ENCODE results near the gene TXNDC11.

TXNDC11 gene

DNA sequence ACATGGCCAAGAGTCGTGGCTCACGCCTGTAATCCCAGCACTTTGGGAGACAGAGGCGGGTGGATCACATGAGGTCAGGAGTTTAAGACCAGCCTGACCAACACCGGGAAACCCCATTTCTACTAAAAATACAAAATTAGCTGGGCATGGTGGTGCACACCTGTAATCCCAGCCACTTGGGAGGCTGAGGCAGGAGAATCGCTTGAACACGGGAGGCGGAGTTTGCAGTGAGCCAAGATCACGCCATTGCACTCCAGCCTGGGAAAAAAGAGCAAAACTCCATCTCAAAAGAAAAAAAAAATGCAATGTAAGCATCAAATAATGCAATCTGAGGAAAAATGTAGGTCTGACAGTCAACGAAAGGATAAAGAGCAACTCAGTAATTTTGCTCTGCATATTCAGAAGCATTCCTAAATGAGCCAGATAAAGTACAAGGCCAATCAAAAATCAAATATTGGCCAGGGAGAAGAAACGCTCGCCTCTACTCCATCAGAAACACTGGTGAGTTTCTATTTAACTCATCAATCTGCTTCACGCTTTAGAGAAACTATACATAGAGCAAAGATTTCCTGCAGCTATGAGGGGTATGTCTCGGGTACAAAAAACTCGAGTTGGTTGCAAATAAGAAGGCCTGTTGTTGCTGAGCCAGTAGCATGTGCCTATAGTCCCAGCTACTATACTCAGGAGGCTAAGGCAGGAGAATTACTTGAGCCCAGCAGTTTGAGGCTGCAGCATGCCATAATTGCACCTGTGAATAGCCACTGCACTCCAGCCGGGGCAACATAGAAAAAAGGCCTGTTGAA, 3.7 kb downstream of the TXNDC11 start:
- Histone ChIP-seq H3K27me3 (replicated peaks) (no peaks in the 10 kb centered on the region), H3K27ac (no peak overlapping the region), H3K4me3 (ENCODE audit: low read depth, low read length) (no peak overlapping the region), H3K36me3 (replicated peaks) (peaks cover 30% of the 10 kb centered on the region)
- TF ChIP-seq, protein P1, sequence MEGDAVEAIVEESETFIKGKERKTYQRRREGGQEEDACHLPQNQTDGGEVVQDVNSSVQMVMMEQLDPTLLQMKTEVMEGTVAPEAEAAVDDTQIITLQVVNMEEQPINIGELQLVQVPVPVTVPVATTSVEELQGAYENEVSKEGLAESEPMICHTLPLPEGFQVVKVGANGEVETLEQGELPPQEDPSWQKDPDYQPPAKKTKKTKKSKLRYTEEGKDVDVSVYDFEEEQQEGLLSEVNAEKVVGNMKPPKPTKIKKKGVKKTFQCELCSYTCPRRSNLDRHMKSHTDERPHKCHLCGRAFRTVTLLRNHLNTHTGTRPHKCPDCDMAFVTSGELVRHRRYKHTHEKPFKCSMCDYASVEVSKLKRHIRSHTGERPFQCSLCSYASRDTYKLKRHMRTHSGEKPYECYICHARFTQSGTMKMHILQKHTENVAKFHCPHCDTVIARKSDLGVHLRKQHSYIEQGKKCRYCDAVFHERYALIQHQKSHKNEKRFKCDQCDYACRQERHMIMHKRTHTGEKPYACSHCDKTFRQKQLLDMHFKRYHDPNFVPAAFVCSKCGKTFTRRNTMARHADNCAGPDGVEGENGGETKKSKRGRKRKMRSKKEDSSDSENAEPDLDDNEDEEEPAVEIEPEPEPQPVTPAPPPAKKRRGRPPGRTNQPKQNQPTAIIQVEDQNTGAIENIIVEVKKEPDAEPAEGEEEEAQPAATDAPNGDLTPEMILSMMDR (IDR thresholded peaks at IDR 0.05; ENCODE audit: low read depth, low read length, missing control alignments) = no peak
- no peak for DNase-seq
- in situ Hi-C loops (cut with HindIII; ENCODE audit: low pct_ligation_motif_present, low sequenced_read_pairs) = no loop called here

DNA sequence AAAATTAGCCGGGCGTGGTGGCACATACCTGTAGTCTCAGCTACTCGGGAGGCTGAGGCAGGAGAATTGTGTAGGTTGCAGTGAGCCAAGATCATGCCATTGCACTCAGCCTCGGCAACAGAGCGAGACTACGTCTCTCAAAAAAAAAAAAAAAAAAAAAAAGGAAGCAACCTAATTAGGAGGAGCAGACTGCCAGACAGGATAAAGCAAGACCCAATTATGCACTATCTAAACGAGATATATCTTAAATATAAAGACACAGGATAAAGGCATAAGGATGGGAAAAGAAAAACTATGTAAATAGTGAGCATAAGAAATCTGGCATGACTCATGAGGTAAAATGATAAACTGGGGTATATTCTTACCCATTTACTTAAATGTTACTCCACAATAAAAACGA, 4.9 kb downstream of the TXNDC11 start:
- Histone ChIP-seq H3K27me3 (replicated peaks) (no peaks in the 10 kb centered on the region), H3K4me3 (ENCODE audit: low read depth, low read length) (no peak overlapping the region), H3K27ac (no peak overlapping the region), H3K36me3 (replicated peaks) (peaks cover 40% of the 10 kb centered on the region)
- no peak for DNase-seq
- in situ Hi-C loops (cut with HindIII; ENCODE audit: low pct_ligation_motif_present, low sequenced_read_pairs) = no loop called here
- TF ChIP-seq, protein P1 (IDR thresholded peaks at IDR 0.05; ENCODE audit: low read depth, low read length, missing control alignments) = no peak

DNA sequence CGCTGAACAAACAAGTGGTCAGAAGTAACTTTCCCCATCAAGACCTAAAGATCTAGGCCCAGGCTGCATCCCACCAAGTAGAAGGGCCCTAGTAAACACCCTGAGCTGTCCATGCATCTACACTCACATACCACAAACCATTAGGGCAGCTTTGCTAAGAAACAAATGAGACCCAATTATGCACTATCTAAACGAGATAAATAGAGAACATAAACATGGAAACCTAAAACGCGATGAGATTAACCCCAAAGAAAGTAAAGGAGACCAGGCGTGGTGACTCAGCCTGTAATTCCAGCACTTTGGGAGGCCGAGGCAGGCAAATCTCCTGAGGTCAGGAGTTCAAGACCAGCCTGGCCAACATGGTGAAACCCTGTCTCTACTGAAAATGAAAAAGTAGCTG, 5.8 kb downstream of the TXNDC11 start:
- DNase-seq = no peak
- TF ChIP-seq, protein P1 (IDR thresholded peaks at IDR 0.05; ENCODE audit: low read depth, low read length, missing control alignments) = no peak
- peaks cover 49% of the 10 kb centered on the region for H3K36me3 ChIP-seq (replicated peaks)
- in situ Hi-C loops (cut with HindIII; ENCODE audit: low pct_ligation_motif_present, low sequenced_read_pairs) = no loop called here
- no peak overlapping the region for H3K4me3 ChIP-seq (ENCODE audit: low read depth, low read length)
- H3K27me3 ChIP-seq (replicated peaks) = no peaks in the 10 kb centered on the region
- no peak overlapping the region for H3K27ac ChIP-seq

DNA sequence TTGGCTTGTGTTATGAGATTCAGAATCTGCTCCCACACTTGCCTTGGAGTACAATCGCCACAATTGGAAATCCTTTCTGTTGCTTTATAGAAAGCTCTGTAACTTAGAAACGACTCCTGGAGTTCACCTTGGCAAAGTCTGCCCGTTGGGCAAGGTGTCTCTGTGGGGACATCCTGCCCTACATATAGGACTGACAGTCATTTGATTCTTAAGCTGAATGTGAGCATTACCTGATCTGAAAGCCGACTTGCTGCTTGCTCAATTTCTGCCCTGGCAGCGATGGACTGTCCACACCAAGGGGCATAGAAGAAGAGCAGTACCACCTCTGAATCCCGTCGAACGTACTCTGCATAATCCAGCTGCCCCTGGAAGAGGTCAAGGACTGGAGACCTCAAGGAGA, 6.9 kb downstream of the TXNDC11 start:
- Histone ChIP-seq H3K36me3 (replicated peaks) (peaks cover 53% of the 10 kb centered on the region), H3K27ac (no peak overlapping the region), H3K27me3 (replicated peaks) (no peaks in the 10 kb centered on the region), H3K4me3 (ENCODE audit: low read depth, low read length) (no peak overlapping the region)
- no peak for DNase-seq
- in situ Hi-C loops (cut with HindIII; ENCODE audit: low pct_ligation_motif_present, low sequenced_read_pairs) = no loop called here
- TF ChIP-seq, protein P1 (IDR thresholded peaks at IDR 0.05; ENCODE audit: low read depth, low read length, missing control alignments) = no peak

DNA sequence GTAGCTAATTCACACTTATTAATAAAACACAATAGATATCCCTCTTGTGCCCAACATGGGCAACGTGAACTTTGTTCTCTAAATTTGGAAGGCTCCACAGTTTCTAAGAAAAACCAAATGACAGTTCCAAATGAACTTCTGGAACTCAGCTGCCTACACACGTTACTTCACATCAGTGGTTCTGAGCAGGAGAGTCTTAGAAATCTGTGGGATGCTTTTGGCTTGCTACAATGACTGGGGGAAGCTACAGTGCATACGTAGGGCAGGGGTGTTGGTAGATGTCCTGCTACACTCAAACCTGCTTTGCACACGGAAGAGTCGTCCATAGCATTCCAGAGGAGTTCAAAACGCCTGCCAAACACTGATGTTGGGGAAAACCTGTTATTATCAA, 8.0 kb downstream of the TXNDC11 start:
- Histone ChIP-seq H3K4me3 (ENCODE audit: low read depth, low read length) (no peak overlapping the region), H3K27me3 (replicated peaks) (no peaks in the 10 kb centered on the region), H3K36me3 (replicated peaks) (peaks cover 60% of the 10 kb centered on the region), H3K27ac (no peak overlapping the region)
- no peak for DNase-seq
- in situ Hi-C loops (cut with HindIII; ENCODE audit: low pct_ligation_motif_present, low sequenced_read_pairs) = no loop called here
- TF ChIP-seq, protein P1 (IDR thresholded peaks at IDR 0.05; ENCODE audit: low read depth, low read length, missing control alignments) = no peak

Measured in brain microvascular endothelial cell (primary cell).